Measurements from ENCODE around the gene FOLR1. TPM values are rescaled to one million over a fixed set of nuclear protein-coding genes. Genes with fewer than 3 reads are reported as not detected.

The FOLR1 gene
- total RNA-seq, 1 donor from 2014 or later: 108 TPM

Other genes starting within 250 kb of the FOLR1 start
- gene IL18BP, start 193.2 kb upstream of the FOLR1 start, total RNA-seq: 1.6 and 4.8 TPM in 2 replicates
- gene NUMA1, start 111.6 kb upstream of the FOLR1 start, total RNA-seq: 123 and 183 TPM in 2 replicates
- gene LRRC51, start 111.3 kb upstream of the FOLR1 start, total RNA-seq: 6.8 and 11.7 TPM in 2 replicates
- 77.4 and 82.0 TPM in 2 replicates for gene LAMTOR1, start 88.8 kb upstream of the FOLR1 start, total RNA-seq
- gene TOMT, start 86.2 kb upstream of the FOLR1 start, total RNA-seq: not detected in 2 replicates
- 17.2 and 21.5 TPM in 2 replicates for gene ANAPC15, start 79.4 kb upstream of the FOLR1 start, total RNA-seq
- gene FOLR3, start 56.4 kb upstream of the FOLR1 start, total RNA-seq: 1.9 and 7.6 TPM in 2 replicates
- not detected in 2 replicates for gene FOLR2, start 24.7 kb downstream of the FOLR1 start, total RNA-seq
- gene INPPL1, start 32.6 kb downstream of the FOLR1 start, total RNA-seq: 66.3 and 96.6 TPM in 2 replicates
- gene PHOX2A, start 52.0 kb downstream of the FOLR1 start, total RNA-seq: not detected in 2 replicates
- 51.7 and 52.4 TPM in 2 replicates for gene CLPB, start 242.4 kb downstream of the FOLR1 start, total RNA-seq

Measured in renal cortical epithelial cell (primary cell).